LNCAP (cell line): Measurements from ENCODE around the gene CLSTN2.

Experiments used
- TF ChIP-seq, protein P1 (sequence below): fragments of 450-650 bp; IDR thresholded peaks from 2 replicates; pipeline ENCODE4 v1.5.1; 2017; ENCODE audit warnings: mild to moderate bottlenecking

CLSTN2 gene

GRCh38 chr3:140545756-140546155, 610.8 kb downstream of the CLSTN2 start:
- TF ChIP-seq, protein P1, sequence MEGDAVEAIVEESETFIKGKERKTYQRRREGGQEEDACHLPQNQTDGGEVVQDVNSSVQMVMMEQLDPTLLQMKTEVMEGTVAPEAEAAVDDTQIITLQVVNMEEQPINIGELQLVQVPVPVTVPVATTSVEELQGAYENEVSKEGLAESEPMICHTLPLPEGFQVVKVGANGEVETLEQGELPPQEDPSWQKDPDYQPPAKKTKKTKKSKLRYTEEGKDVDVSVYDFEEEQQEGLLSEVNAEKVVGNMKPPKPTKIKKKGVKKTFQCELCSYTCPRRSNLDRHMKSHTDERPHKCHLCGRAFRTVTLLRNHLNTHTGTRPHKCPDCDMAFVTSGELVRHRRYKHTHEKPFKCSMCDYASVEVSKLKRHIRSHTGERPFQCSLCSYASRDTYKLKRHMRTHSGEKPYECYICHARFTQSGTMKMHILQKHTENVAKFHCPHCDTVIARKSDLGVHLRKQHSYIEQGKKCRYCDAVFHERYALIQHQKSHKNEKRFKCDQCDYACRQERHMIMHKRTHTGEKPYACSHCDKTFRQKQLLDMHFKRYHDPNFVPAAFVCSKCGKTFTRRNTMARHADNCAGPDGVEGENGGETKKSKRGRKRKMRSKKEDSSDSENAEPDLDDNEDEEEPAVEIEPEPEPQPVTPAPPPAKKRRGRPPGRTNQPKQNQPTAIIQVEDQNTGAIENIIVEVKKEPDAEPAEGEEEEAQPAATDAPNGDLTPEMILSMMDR, result no peak

DNA sequence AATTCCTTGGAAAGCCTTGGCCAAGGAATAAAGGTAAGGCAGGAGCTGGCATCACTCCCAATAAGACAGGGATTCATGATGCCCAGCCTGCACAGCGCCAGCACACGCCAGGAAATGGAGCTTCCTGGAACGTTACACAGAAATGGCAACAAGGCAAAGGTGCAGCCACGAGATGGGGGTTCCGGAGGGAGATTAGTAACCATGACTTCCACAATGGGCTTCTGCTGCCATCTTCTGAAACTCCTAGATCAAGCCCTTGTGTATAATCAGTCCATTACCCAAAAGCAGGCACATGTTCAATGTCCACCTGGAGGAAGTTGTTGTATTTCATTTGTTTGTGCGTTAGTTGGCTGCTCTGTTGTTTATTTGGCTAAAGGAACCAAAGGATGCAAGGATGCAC, 611.7 kb downstream of the CLSTN2 start:
- TF ChIP-seq, protein P1, result no peak

- TF ChIP-seq, protein P1, result no peak
These were observed 617.4 kb downstream of the CLSTN2 start for GRCh38 chr3:140552403-140552802.

DNA sequence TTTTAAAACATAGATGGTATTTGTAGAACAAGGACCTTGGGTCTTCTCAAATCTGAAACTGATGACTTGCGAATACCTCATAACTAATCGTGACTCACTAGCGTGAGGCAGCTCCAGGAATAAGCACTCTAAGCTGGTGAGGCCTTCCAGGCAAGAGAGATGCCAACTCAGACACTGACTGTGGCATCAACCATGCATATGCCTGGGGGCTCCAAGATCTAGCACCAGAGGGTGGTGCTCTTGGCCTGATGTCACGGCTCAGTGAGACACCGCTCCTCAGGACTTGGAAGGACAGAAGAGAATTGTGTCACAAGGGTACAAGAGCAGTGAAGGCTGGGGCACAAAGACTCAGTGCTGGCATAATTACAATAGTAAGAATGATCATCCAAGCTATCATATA, 617.9 kb downstream of the CLSTN2 start:
- TF ChIP-seq, protein P1, result no peak

DNA sequence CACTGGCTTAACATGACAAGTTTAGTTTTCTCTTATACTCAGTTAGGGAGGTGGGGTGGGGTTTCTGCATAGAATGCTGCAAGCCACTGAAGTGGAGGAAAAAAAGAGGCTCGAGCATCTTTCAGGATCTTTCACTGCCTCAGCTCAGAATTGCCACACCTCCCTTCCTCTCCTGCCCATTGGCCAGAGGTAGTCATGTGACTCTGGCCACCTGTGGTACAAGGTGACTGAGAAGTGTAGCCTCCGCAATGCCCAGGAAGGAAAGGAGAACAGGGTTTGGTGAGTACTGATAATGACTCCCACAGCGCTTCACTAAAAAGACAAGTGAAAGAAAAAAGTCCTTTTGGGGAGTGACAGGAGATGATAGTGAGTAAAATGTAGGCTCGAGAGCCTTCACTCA, 618.6 kb downstream of the CLSTN2 start:
- TF ChIP-seq, protein P1, result no peak

DNA sequence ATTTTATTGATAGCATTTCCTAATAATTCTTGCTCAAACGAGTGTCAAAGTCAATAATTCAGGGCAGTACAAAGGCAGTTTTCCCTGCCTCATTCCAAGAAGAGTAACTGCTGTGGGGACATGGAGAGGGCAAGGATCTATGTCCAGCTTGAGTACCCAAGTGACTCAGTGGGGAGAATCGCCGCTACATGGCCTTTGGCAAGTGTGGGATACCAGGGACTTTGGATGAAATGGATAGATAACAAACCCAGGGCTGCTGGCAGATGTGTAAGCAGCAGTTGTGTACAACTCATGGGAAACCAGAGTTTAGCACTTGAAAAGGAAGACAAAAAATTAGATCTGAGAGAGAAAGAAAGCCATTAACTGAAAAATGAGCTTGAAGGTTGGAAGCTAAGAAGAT, 620.7 kb downstream of the CLSTN2 start:
- TF ChIP-seq, protein P1, result no peak

- TF ChIP-seq, protein P1, result no peak
These were observed 622.5 kb downstream of the CLSTN2 start for GRCh38 chr3:140557476-140557875.

DNA sequence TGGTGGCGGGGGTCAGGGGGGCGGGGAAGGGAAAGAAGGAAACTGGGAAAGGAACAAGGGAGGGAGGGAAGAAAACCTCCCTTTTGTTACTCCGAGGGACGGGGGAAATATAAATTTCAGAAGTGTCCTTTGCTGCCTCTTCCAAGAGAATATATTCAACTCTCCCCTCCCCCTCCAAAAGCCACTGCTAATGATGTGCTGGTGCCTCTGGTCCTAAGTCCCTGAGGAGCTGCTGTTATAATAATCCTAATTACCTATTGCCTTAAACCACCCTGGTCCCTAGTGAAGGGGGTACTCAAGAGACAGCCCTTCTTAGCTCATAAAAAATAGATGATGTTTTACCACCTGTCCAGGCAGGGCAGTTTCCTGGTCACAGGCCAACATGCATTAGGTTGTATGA, 624.6 kb downstream of the CLSTN2 start:
- TF ChIP-seq, protein P1, result no peak
